ENCODE data around the gene TMEM229B. TPM values are rescaled to one million over a fixed set of nuclear protein-coding genes. Genes with fewer than 3 reads are reported as not detected.

Gene TMEM229B
- polyA plus RNA-seq, 2 donors: 0.26 to 0.28 TPM

- H3K4me1 ChIP-seq (ENCODE audit: control insufficient read depth in 2 of 2, insufficient read depth in 2 of 2, low read length in 1 of 2): peaks cover 4 to 7% of the 10 kb centered on the region in 2 donors
- no peaks in the 10 kb centered on the region for H3K9me3 ChIP-seq (ENCODE audit: control insufficient read depth in 2 of 2, insufficient read depth in 1 of 2, low read depth in 1 of 2, low read length in 1 of 2)
- no peaks in the 10 kb centered on the region for H3K36me3 ChIP-seq (ENCODE audit: control insufficient read depth in 2 of 2, insufficient read depth in 2 of 2, low read length in 1 of 2)
- no peak overlapping the region for H3K27ac ChIP-seq (ENCODE audit: low read depth in 2 of 2, low read length in 1 of 2)
- H3K27me3 ChIP-seq (ENCODE audit: control insufficient read depth in 1 of 2, insufficient read depth in 2 of 2, low read length in 2 of 2): no peaks in the 10 kb centered on the region
- 58 to 62% methylated on average over 2 of the region's 2 CpGs for WGBS, 2 donors
- no peak overlapping the region for H3K4me3 ChIP-seq (ENCODE audit: low read depth in 1 of 2, low read length in 2 of 2)
These were observed 65.1 kb downstream of the TMEM229B start for GRCh38 chr14:67423424-67423823.

GRCh38 chr14:67421356-67422224 lies 66.9 kb downstream of the TMEM229B start:
- no peaks in the 10 kb centered on the region for H3K27me3 ChIP-seq (ENCODE audit: control insufficient read depth in 1 of 2, insufficient read depth in 2 of 2, low read length in 2 of 2)
- whole genome bisulfite sequencing, 2 donors: 91 to 93% methylated on average over 11 of the region's 11 CpGs
- no peaks in the 10 kb centered on the region for H3K9me3 ChIP-seq (ENCODE audit: control insufficient read depth in 2 of 2, insufficient read depth in 1 of 2, low read depth in 1 of 2, low read length in 1 of 2)
- H3K27ac ChIP-seq (ENCODE audit: low read depth in 2 of 2, low read length in 1 of 2): no peak overlapping the region
- H3K36me3 ChIP-seq (ENCODE audit: control insufficient read depth in 2 of 2, insufficient read depth in 2 of 2, low read length in 1 of 2): no peaks in the 10 kb centered on the region
- H3K4me1 ChIP-seq (ENCODE audit: control insufficient read depth in 2 of 2, insufficient read depth in 2 of 2, low read length in 1 of 2): peaks cover 4 to 7% of the 10 kb centered on the region in 2 donors
- no peak overlapping the region for H3K4me3 ChIP-seq (ENCODE audit: low read depth in 1 of 2, low read length in 2 of 2)

Other genes starting within 250 kb of the TMEM229B start
- 1 to 10 TPM; 6.9 to 9.0 TPM for gene PALS1, start 247.3 kb downstream of the TMEM229B start, polyA plus RNA-seq
- gene ATP6V1D, start 128.9 kb downstream of the TMEM229B start, polyA plus RNA-seq: 100 to 1,000 TPM in 1 of 2 donors, 10 to 100 TPM in 1; 74.5 to 114 TPM
- 10 to 100 TPM; 20.4 to 95.9 TPM for gene EIF2S1, start 128.4 kb downstream of the TMEM229B start, polyA plus RNA-seq
- 10 to 100 TPM; 16.5 to 19.0 TPM for gene PLEK2, start 76.6 kb downstream of the TMEM229B start, polyA plus RNA-seq
- gene PLEKHH1, start 44.6 kb upstream of the TMEM229B start, polyA plus RNA-seq: 10 to 100 TPM in 1 of 2 donors, 1 to 10 TPM in 1; 2.4 to 10.3 TPM
- 10 to 100 TPM; 16.3 to 17.0 TPM for gene PIGH, start 111.5 kb upstream of the TMEM229B start, polyA plus RNA-seq
- gene ARG2, start 131.2 kb upstream of the TMEM229B start, polyA plus RNA-seq: 10 to 100 TPM; 12.2 to 30.4 TPM
- 10 to 100 TPM; 57.0 to 58.3 TPM for gene VTI1B, start 185.9 kb upstream of the TMEM229B start, polyA plus RNA-seq
- 10 to 100 TPM; 36.8 to 39.9 TPM for gene RDH11, start 207.0 kb upstream of the TMEM229B start, polyA plus RNA-seq
- gene RDH12, start 213.2 kb upstream of the TMEM229B start, polyA plus RNA-seq: 10 to 100 TPM in 1 of 2 donors, 1 to 10 TPM in 1; 8.0 to 31.2 TPM

Measured in esophagus (tissue), 2 donors.